GM19023 (cell line): ENCODE results near the gene PPP2R2C.

ENCODE experiments used
- ATAC-seq: cut with Tn5 transposase; IDR thresholded peaks from one replicate; pipeline ENCODE4 v1.9.1; 2021; ENCODE audit warnings: mild to moderate bottlenecking, moderate library complexity; ENCODE audit not compliant: unreplicated experiment

The PPP2R2C gene

DNA sequence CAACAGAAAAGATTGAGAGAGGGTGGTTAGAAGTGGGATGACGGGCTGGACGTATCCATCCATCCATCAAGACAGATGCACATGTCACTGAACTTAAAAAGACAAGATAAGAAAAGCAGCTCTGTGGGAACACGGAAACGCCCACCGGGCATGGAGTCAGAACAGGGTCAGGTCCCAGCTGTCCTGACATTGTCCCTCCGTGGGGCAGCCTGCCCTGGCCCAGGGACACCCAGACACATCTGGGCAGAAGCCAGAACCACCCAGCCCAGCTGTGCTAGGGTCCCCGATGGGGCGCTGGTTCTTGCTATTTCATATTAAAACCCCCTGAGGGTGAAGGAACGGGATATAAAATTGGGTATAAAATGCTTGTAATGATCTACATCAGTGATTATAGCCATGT is 88.5 kb downstream of the PPP2R2C start:
- no peak for ATAC-seq

GRCh38 chr4:6383009-6383404 is 89.4 kb downstream of the PPP2R2C start:
- no peak for ATAC-seq

- no peak for ATAC-seq
Measured at GRCh38 chr4:6381571-6382123, 90.8 kb downstream of the PPP2R2C start.

DNA sequence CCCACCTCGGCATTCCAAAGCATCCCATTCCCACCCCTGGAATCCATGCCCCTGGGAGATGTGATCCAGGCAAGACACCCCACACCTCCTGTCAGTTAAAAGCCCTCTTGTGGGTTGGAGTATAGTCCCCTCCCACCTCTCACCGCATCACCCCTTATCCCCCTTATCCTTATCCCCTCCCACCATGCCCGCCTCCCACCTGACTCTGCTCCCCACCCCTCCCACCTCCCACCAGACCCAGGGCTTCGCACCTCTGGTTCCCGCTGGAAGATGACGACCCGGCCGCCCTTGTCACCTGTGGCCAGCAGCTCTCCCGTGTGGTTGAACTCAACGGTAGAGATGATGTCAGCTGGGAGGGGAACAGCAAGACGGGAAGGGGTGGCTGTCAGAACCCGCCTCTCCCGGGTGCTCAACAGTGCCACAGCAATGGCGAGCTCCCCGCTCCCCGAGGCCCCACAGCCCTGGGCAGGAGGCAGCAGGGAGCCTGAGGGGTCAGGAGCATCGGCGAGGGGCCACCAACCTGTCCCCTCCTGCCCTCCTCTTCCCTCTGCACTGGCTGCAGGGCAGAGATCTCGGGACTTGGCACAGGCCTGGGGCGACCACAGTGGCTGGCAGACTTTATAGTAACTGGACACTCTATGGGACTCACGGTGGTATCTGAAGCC is 91.5 kb downstream of the PPP2R2C start:
- no peak for ATAC-seq

DNA sequence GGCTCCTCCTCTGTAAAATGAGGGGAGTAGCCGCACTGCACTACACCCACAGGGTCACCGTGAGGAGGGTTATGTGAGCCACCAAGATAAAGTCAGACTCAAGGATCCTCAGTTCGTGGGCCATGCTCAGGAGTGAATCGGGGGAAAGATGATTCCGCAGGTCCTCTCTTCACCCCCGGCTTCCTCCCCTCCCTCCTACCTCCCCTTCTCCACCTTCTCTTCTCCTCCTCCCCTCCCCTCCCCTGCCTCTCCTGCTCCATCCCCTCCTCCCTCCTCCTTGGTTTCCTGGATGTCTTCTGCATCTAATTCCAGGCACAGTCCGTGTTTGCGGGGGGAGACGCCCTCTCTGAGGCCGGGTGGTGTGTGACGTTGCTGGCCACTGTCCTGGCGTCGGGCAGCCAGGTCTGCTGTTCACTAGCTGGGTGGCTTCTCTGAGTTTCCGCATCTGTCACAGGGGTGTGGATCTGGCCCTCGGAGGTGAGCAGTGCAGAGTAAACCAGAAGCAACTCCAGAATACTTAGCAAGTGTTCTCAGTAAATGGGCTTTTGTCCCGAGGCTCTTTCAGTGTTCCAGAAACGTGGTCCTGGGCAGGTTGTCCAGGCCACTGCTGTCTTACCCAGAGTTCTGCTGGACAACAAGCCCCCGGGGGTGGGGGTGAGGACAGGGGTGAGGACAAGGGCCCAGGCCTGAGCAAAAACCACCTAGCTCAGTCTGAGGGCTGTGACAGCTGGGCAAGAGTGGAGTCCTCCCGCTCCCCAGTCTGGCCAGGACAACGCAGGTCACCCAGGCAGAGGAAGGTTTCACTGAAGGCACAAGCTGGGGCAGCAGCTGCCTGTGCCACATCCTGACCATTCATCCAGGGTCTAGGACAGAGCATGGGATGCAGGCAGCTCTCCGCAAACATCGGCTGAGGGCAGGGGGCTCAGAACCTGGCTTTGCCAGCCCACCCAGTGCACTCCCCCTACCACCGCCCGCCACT is 92.4 kb downstream of the PPP2R2C start:
- no peak for ATAC-seq

GRCh38 chr4:6378493-6379445 is 93.6 kb downstream of the PPP2R2C start:
- ATAC-seq = no peak

GRCh38 chr4:6377626-6378492 is 94.6 kb downstream of the PPP2R2C start:
- no peak for ATAC-seq

DNA sequence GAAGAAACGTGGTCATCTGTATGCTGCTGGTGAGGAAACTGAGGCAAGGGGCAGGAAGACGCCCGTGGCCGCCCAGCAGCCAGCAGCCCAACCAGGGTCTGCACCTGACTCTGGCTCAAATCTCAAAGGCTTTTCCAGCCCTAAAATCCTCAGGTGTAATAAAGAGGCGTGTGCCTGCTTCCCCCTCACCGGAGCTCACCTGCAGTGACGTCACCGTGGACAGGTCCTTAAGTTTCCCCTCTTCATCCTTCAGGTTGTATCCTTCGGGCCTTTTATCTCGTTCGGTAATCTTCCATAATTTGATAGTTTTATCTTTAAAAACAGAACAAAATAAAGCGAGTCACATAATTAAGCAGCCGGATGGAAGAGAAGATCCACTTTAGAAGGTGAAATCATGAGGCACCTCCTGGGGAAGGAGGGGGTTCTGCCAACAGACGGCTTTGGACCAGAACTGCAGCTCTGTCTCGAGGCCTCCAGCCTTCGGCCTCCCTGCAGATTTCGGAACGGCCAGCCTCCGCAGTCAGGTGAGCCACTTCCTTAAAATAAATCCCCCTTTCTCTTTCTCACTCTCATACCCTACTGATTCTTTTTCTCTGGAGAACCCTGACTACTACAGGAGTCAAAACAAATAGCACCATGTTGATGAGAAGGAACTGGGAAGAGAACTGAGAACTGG is 96.7 kb downstream of the PPP2R2C start:
- no peak for ATAC-seq

GRCh38 chr4:6374575-6374974 is 97.8 kb downstream of the PPP2R2C start:
- no peak for ATAC-seq

- ATAC-seq = no peak
Measured at GRCh38 chr4:6373541-6374410, 98.6 kb downstream of the PPP2R2C start.

- no peak for ATAC-seq
Measured at GRCh38 chr4:6372649-6373525, 99.5 kb downstream of the PPP2R2C start.

- ATAC-seq = no peak
Measured at GRCh38 chr4:6371812-6372211, 100.6 kb downstream of the PPP2R2C start.

GRCh38 chr4:6371271-6371670 is 101.1 kb downstream of the PPP2R2C start:
- no peak for ATAC-seq

DNA sequence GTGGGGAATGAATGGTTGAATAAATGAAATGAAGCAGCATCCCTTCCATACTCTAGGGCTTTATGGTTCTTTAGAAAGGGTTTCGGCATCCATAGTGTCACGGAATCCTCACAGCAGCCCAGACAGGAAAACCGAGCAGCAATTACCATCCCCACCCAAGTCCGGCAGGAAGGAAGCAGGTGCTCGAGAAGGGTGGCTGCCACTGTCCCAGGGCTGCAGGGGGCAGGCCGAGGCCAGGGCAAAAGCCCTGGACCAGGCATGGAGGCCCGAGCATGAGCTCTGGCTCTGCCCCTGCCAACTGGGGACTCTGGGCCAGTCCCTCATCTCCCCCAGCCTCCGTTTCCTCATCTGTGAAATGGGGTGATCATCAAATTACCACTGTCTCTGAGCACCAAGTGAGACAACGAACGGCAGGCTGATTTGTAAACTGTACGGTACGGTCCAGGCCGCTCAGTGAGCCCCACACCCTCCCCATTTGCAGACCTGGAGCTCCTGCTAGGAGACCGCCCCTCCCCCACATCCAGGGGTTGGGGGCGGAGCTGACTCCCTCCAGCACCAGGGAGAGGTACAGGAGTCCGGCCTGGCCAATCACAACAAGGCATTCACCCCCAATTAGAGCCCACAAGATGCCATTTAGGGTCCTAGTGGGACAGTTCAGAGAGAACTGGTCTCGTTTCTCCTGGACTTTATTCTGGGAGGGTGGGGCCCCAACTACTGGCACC is 102.3 kb downstream of the PPP2R2C start:
- ATAC-seq = no peak

DNA sequence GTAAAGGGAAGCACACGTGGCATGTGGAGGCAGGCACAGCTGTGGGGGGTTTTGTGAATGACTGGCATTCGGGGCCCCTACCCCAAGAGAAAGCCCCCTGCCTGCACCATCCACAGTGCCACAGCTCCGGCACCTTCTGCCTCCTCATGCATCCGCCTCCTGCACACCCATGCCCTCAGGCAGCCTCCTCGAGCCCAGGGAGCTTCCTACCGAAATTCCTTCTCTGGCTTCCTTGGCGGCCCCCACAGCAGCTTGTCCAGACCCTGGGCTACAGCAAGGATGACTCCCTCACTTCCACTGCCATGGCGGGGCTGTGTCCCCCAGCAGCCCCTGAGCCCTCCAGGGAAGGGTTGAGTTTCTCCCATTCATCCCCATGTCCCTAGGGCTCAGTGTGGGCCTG is 102.9 kb downstream of the PPP2R2C start:
- no peak for ATAC-seq

GRCh38 chr4:6369035-6369434 is 103.4 kb downstream of the PPP2R2C start:
- no peak for ATAC-seq

DNA sequence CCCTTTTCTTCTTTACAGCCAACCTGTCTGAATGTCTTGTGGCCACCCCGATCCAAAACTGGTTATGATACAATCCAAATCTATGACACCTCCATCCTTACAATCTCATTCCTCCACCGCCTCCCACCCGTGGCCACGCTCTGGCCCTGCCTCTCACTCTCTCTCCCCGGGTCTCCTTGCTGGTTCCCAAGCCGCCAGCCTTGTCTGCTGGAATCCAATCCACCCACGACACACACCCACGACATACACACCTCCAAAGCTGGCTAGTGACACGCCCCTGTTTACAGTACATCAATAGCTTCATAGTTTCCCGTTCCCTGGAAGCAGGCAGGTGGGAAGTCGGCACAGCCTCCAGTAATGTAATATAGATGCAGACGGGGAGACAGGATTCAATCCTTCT is 103.8 kb downstream of the PPP2R2C start:
- no peak for ATAC-seq
